GM12801 (cell line): Measurements from ENCODE around the gene RBFOX2.

ENCODE experiments used
- CTCF ChIP-seq: IDR thresholded peaks from one replicate; pipeline ENCODE4 v1.5.1; 2011; ENCODE audit warnings: control low read depth; ENCODE audit not compliant: insufficient read length; ENCODE audit errors: extremely low read depth

Gene RBFOX2

DNA sequence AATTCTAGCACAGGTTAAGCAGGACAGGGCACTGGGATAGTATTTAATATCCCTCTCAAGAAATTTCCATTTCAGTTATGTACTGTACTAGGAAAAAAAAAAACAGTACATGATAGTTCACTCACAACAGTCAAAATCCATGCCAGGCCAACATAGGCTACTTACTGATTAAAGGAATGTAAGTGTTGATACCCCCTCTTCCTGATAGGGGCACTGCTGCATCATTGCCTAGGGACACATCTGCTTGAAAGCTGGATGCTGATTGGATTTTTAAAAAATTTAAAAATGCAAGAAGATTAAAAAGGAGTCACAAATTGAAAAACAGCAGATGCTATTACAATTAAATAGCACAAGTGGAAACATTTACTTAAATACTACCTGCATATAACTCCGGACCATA lies 267.6 kb downstream of the RBFOX2 start:
- no peak for TF ChIP-seq CTCF

GRCh38 chr22:35758394-35758793 lies 270.2 kb downstream of the RBFOX2 start:
- no peak for TF ChIP-seq CTCF

- no peak for TF ChIP-seq CTCF
Measured at GRCh38 chr22:35756722-35757121, 271.9 kb downstream of the RBFOX2 start.

DNA sequence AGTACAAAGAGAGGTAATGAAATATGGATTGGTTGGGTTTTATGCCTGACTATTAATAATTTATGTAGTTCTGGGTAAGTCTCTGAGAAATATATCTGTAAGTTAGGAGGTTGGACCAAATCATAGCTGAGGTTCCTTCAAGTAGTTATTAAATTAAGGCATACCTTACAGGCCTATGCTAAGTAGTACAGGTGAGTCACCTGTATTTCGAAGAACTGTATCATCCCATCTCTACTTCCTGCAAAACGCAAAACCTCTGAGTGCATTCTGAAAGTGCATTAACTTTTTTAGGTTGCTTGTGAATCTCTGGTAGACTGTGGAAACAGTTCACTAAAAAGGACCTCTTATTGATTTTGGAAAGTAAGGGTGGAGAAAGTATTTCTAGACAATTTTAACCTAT lies 273.9 kb downstream of the RBFOX2 start:
- TF ChIP-seq CTCF = no peak

DNA sequence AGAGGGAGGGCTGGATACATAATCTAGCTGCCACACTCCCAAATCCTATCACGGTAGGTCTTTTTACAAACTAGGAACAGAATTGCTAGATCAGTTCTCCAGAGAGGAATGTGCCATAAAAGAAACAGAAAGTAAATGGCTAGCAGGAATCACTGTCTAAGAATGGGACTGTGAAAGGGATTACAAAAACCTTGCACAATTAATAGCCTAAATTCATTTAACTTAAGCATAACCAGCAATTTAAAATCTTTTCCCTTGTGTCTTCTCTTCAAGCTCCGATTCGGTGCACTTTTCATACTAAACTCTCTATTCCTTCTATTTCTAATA lies 275.8 kb downstream of the RBFOX2 start:
- no peak for TF ChIP-seq CTCF

- no peak for TF ChIP-seq CTCF
Measured at GRCh38 chr22:35752006-35752862, 276.4 kb downstream of the RBFOX2 start.

DNA sequence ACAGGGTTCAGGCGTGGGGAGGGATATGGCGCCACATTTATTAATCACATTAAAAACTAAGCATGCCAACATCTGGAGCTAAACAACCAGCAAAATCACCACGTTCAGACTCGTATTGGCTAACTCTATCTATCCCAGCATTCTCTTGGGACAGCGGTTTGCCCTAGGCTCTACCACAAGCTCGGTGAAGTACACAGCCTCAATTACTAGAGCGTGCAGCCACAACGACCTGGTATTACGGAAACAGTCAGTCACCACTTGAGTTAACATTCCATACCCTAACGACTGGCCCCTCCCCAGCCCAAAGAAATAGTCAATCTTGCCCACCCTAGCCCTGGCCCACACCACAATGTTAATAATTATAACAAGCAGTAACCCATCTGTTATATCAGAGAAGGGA lies 278.8 kb downstream of the RBFOX2 start:
- TF ChIP-seq CTCF = no peak
